SIG-M5 treated with dmso at 0.1 percent for 504 hours (cell line): ENCODE data around the gene FOXE1.

ENCODE experiments used
- DNase-seq: peaks from one replicate; lab custom pipeline; 2025; ENCODE audit not compliant: unreplicated experiment; lab: John Stamatoyannopoulos, UW

FOXE1 gene

DNA sequence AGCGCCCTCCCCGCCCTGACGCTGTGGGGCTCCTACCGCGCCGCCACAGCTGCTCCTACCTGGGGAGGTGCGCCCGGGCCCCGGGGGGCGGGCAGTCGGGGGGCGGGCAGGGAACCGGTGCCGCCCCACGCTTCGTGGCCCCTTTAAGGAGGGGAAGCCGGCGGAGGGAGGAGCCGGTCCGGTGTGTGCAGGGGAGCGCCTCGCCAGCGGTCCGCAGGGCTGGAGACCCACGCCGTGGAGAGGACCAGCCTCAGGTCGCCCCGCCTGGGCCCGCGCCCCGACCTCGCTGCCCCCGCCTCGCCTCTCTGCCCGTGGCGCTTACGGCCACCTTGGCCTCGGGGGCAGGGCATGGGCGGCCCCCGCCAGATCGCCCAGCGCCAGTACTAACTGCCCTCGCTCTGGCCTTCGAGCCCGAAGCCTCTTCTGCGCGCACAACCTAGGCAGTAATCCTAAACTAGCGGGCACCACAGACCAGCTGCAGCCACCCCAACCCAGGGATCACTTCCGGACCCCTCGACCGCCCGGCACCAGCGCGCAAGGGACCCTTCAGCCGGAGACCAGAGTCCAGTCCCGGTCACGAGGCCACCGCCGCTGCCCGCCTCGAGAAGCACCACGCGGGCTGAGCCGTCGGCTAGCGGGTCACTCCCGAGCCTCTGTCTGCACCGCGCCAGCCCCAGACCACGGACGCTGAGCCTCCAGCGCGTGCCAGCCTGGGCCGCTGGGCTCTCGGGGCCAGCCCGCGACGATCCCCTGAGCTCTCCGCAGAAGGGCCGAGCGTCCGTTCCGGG, at the start of gene FOXE1:
FOXE1 (plus strand) TSS at position 171 of the 788 bp plus-strand sequence. CDS start 689 bp downstream, outside the sequence.
- DNase-seq, result no peak

- DNase-seq, result no peak
Measured at GRCh38 chr9:97804059-97804365, 49.0 kb upstream of the FOXE1 start.

DNA sequence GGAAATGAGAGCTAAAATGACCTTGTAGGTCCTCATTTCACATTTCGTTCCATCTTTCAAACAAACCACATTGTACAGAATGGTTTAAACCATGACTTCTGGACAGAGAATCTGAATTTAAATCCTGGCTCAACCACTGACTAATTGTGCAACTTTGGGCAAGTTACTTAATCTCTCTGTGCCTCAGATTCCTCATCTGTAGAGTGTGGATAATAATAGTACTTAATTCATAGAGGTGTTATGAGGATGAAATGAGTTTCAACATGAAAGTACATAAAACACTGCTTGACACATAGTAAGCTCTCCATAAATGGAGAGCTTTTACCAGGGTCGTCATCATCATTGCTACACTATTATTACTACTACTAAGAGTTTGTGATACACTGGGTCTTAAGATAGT, 46.3 kb upstream of the FOXE1 start:
- no peak for DNase-seq

DNA sequence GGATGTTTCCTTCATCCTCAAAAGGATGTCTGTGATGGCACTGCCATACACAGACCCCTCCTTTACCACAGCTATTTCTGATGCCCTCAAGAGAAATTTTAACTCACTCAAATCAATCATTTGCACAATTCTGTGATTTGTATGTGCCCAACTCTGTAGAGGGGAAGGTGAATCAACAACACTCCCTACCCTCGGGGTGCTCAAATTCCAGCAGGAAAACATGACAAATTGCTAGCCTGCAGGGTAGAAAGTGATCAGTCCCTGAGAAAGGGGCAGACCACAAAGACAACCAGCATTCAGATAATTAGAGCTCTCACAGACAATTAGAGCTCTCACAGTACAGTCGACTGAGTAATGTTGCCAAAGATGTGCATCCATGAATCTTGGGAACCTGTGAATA, 45.3 kb upstream of the FOXE1 start:
- DNase-seq, result no peak

DNA sequence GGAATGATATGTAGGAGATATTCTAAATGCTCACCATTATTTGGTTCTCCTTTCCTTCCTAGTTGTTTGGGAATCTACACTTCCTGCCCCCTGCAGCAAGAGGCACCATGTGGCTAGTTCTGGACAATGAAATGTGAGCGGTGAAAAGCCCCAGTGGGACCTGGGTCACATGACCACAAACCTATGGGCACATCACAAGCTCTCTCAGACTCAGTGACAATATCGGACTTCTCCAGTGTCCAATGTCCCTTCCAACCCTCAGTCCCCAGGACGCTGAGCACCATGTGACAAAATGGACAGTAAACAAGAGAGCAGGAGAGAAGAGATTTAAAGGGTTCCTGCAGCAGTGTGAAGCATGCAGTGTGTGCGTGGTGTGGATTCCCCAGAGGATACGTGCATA, 44.6 kb upstream of the FOXE1 start:
- DNase-seq, result no peak

- DNase-seq, result no peak
Measured at GRCh38 chr9:97808972-97809371, 44.1 kb upstream of the FOXE1 start.

GRCh38 chr9:97809666-97810344, 43.2 kb upstream of the FOXE1 start:
- no peak for DNase-seq

- DNase-seq, result peak; percentile 6
Measured at GRCh38 chr9:97811533-97812246, 41.3 kb upstream of the FOXE1 start.

DNA sequence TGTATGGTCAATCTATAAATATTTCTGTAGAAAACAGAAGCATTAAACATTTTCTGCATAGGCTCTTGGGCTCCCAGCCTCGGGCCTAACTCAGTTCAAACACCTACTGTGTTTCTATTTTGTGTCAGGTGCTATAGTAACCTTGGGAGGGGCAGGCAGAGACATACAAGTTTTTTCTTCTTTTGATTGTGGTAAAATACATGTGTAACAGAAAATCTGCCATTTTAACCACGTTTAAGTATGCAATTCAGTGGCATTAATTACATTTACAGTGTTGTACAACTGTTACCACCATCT, 40.8 kb upstream of the FOXE1 start:
- DNase-seq, result no peak

GRCh38 chr9:97813072-97813471, 40.0 kb upstream of the FOXE1 start:
- DNase-seq, result no peak

- DNase-seq, result no peak
Measured at GRCh38 chr9:97819735-97820134, 33.3 kb upstream of the FOXE1 start.

GRCh38 chr9:97820373-97820772, 32.7 kb upstream of the FOXE1 start:
- no peak for DNase-seq

DNA sequence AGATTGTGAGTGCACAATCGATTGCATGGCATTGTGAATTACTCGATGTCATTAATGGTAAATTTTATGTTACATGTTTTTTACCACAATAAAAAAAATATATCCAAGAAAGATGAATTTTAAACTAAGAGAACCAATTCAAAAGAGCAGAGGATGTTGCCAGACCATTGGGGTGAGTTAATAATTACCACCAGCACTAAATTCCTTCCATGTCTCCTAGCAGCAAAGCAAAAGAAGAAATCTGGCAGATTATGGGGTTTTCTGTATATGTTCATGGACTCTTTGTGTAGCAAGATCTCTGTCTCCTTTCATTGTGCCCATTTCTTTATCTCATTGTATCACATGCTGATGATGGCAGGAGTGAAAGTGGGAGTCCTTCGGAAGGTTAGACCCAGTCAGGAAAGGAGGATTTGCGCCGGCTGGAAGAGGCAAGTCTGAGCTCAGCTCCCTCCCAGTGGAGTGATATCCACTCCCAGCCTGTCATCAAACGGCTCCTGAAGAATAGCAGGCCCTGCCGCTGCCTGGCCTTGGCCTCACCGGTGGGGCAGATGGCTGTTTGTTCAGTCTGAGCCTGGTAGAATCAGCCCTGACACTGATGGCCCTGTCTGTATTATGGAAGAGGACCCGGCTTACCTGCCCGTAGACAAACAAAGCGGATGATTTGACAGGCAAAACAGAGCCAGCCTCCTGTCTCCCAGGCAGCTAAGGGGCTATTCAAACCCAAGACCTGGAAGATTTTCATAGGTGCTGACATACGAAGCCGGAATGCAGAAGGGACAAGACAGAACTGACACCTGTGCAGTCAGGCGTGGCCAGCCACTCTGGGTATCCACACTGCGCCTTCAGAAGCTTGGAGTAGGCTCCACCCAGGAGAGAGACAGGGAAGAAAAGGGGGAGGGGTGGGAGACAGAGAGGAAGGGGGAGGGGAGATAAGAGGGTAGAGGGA, 21.9 kb upstream of the FOXE1 start:
- no peak for DNase-seq

- peak; percentile 85 for DNase-seq
Measured at GRCh38 chr9:97831843-97832636, 21.0 kb upstream of the FOXE1 start.

DNA sequence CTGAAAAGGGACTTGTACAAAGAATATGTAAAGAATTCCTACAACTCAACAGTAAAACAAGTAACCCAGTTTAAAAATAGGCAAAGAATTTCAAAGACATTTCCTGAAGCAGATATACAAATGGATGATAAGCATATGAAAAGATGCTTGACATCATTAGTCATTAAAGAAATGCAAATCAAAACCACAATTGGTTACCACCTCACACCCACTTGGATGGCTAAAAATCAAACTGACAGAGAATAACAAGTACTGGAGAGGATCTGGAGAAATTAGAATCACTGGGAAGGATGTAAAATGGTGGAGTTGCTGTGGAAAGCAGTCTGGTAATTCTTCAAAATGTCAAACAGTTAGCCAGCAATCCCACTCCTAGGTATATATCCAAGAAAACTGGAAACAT, 12.5 kb upstream of the FOXE1 start:
- no peak for DNase-seq

- DNase-seq, result no peak
Measured at GRCh38 chr9:97842960-97843359, 10.1 kb upstream of the FOXE1 start.

- DNase-seq, result no peak
Measured at GRCh38 chr9:97845130-97845529, 7.9 kb upstream of the FOXE1 start.

- DNase-seq, result no peak
Measured at GRCh38 chr9:97845763-97846162, 7.3 kb upstream of the FOXE1 start.

- DNase-seq, result no peak
Measured at GRCh38 chr9:97846347-97846746, 6.7 kb upstream of the FOXE1 start.

GRCh38 chr9:97847474-97848214, 5.4 kb upstream of the FOXE1 start:
- DNase-seq, result no peak
